ENCODE results near the gene HELZ2. TPM values are rescaled to one million over a fixed set of nuclear protein-coding genes. Genes with fewer than 3 reads are reported as not detected.

HELZ2 gene
- total RNA-seq, 1 donor from 2014 or later, result 12.5 TPM

DNA sequence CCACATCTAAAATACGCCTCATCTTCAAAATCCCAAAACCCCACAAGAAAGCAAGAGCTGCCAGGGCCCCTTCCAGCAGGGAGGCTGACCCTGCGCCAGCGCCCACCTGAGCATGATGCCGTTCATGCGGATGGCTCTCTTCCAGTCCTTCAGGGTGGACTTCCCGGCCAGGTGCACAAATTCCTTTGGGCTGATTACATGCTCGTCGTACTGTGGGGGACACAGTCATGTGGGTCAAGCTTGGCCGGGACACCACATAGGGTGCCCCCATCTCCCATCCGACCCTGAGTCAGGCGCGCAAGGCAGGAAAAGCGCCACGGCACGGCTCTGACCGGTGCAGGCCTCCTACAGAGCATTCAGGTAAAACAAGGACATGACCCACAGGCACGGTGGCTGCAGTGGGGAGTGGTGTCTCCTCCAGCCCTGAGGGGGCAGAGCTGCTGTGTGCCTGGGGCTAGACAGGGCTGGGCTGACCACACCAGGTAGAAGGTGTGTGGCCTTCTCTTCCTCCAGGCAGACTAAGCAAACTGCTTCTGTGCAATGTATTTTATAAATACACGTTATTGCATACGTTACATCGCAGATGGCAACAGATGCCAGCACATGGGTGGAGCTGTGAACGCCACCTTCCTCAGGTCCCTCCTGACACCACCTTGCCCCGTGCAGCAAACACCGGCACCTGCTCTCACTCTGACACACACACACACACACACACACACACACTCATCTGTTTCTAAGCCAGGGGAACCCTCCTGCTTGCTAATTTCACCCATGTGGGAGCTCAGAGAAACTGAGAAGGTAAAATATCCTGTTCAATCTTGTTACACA is 23.8 kb upstream of the HELZ2 start:
- H3K9me3 ChIP-seq (ENCODE audit: control insufficient read depth in 3 of 3, low read length in 3 of 3), result no peaks in the 10 kb centered on the region
- H3K27me3 ChIP-seq (ENCODE audit: control insufficient read depth in 3 of 3, insufficient read depth in 3 of 3, low read length in 3 of 3), result no peaks in the 10 kb centered on the region
- peaks cover 37 to 56% (median 40%) of the 10 kb centered on the region in 3 donors for H3K36me3 ChIP-seq (ENCODE audit: control insufficient read depth in 3 of 3, insufficient read depth in 3 of 3, low read length in 3 of 3)
- H3K4me3 ChIP-seq (ENCODE audit: low read length in 3 of 3), result no peak overlapping the region
- H3K9ac ChIP-seq (ENCODE audit: low read depth in 1 of 3, low read length in 3 of 3), result no peak overlapping the region
- H3K27ac ChIP-seq (ENCODE audit: low read depth, low read length), result no peak overlapping the region
- H3K4me1 ChIP-seq (ENCODE audit: control insufficient read depth in 3 of 3, insufficient read depth in 3 of 3, low read length in 3 of 3), result peaks cover 0 to 2% (median 0%) of the 10 kb centered on the region in 3 donors

GRCh38 chr20:63596423-63596822 is 22.4 kb upstream of the HELZ2 start:
- Histone ChIP-seq H3K9me3 (ENCODE audit: control insufficient read depth in 3 of 3, low read length in 3 of 3) (no peaks in the 10 kb centered on the region), H3K27me3 (ENCODE audit: control insufficient read depth in 3 of 3, insufficient read depth in 3 of 3, low read length in 3 of 3) (no peaks in the 10 kb centered on the region), H3K9ac (ENCODE audit: low read depth in 1 of 3, low read length in 3 of 3) (no peak overlapping the region), H3K27ac (ENCODE audit: low read depth, low read length) (no peak overlapping the region), H3K4me1 (ENCODE audit: control insufficient read depth in 3 of 3, insufficient read depth in 3 of 3, low read length in 3 of 3) (peaks cover 0 to 2% (median 0%) of the 10 kb centered on the region in 3 donors), H3K36me3 (ENCODE audit: control insufficient read depth in 3 of 3, insufficient read depth in 3 of 3, low read length in 3 of 3) (peaks cover 42 to 60% (median 43%) of the 10 kb centered on the region in 3 donors), H3K4me3 (ENCODE audit: low read length in 3 of 3) (no peak overlapping the region)

DNA sequence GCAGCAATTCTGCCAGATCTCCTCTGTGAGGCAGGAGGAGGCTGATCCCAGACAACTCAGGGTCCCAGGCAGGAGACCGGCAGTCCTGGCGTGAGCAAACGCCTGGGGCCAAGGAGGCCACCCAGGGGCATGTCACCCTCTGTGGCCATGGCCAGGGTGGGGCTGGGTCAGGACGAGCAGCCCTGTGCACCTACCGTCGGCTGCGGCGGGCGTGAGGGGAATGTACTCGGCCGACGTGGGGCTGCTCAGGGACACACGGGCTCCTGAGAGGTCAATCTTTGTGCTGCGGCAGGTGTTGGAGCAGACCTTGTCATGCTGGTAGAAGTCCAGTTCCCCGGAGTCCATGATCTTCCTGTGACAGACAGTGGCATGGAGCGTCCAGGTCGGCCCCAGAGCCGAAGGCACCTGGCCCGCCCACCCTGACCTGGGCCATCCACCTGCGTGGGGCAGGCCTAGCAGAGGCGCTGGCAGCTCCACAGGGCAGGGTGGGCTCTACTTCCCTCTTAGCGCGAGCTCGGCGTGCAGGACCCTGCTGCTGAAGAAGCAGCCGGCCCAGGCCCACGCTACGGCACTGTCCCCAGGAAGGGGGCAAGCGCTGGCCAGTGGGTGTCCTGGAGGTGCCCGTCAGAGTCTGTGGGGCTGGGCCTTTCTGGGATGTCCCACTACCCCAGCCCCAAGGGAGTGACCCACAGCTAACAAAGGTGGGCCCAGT is 21.5 kb upstream of the HELZ2 start:
- H3K27me3 ChIP-seq (ENCODE audit: control insufficient read depth in 3 of 3, insufficient read depth in 3 of 3, low read length in 3 of 3), result no peaks in the 10 kb centered on the region
- H3K27ac ChIP-seq (ENCODE audit: low read depth, low read length), result no peak overlapping the region
- H3K9ac ChIP-seq (ENCODE audit: low read depth in 1 of 3, low read length in 3 of 3), result no peak overlapping the region
- H3K4me1 ChIP-seq (ENCODE audit: control insufficient read depth in 3 of 3, insufficient read depth in 3 of 3, low read length in 3 of 3), result peaks cover 0 to 2% (median 0%) of the 10 kb centered on the region in 3 donors
- H3K4me3 ChIP-seq (ENCODE audit: low read length in 3 of 3), result no peak overlapping the region
- no peaks in the 10 kb centered on the region for H3K9me3 ChIP-seq (ENCODE audit: control insufficient read depth in 3 of 3, low read length in 3 of 3)
- peaks cover 45 to 58% (median 47%) of the 10 kb centered on the region in 3 donors for H3K36me3 ChIP-seq (ENCODE audit: control insufficient read depth in 3 of 3, insufficient read depth in 3 of 3, low read length in 3 of 3)

- Histone ChIP-seq H3K4me1 (ENCODE audit: control insufficient read depth in 3 of 3, insufficient read depth in 3 of 3, low read length in 3 of 3) (peaks cover 0 to 2% (median 0%) of the 10 kb centered on the region in 3 donors), H3K9me3 (ENCODE audit: control insufficient read depth in 3 of 3, low read length in 3 of 3) (no peaks in the 10 kb centered on the region), H3K4me3 (ENCODE audit: low read length in 3 of 3) (no peak overlapping the region), H3K36me3 (ENCODE audit: control insufficient read depth in 3 of 3, insufficient read depth in 3 of 3, low read length in 3 of 3) (peaks cover 51 to 58% (median 56%) of the 10 kb centered on the region in 3 donors), H3K27me3 (ENCODE audit: control insufficient read depth in 3 of 3, insufficient read depth in 3 of 3, low read length in 3 of 3) (no peaks in the 10 kb centered on the region), H3K9ac (ENCODE audit: low read depth in 1 of 3, low read length in 3 of 3) (no peak overlapping the region), H3K27ac (ENCODE audit: low read depth, low read length) (no peak overlapping the region)
These were observed 20.1 kb upstream of the HELZ2 start for GRCh38 chr20:63594043-63594561.

- Histone ChIP-seq H3K27me3 (ENCODE audit: control insufficient read depth in 3 of 3, insufficient read depth in 3 of 3, low read length in 3 of 3) (no peaks in the 10 kb centered on the region), H3K4me1 (ENCODE audit: control insufficient read depth in 3 of 3, insufficient read depth in 3 of 3, low read length in 3 of 3) (peaks cover 0 to 6% (median 3%) of the 10 kb centered on the region in 3 donors), H3K9me3 (ENCODE audit: control insufficient read depth in 3 of 3, low read length in 3 of 3) (no peaks in the 10 kb centered on the region), H3K27ac (ENCODE audit: low read depth, low read length) (no peak overlapping the region), H3K4me3 (ENCODE audit: low read length in 3 of 3) (no peak overlapping the region), H3K36me3 (ENCODE audit: control insufficient read depth in 3 of 3, insufficient read depth in 3 of 3, low read length in 3 of 3) (peaks cover 39 to 58% (median 50%) of the 10 kb centered on the region in 3 donors), H3K9ac (ENCODE audit: low read depth in 1 of 3, low read length in 3 of 3) (no peak overlapping the region)
These were observed 18.6 kb upstream of the HELZ2 start for GRCh38 chr20:63592661-63593060.

DNA sequence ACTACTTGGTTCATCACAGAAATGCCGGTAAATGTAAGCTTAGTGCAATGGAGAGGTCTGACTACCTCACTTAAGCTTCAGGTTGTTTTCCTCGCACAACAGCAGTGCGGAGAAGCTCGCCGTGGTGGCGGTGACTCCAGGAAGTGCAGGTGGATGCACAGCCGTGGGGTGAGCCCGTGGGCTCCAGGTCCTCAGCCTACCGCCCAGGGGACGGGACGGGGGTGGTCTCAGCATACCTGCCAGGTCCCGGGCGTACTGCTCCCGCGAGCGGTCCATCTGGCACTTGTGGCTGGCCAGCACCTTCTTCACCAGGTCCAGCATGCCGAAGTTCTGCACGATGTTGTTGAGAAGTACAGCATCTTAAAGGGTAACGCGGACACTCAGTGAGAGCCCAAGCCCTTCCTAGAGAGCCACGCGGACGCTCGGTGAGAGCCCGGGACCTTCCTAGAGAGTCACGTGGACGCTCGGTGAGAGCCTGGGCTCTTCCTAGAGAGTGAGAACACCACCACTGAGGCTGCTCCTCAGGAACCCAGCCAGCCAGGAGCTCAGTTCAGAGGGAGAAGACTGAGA is 17.8 kb upstream of the HELZ2 start:
- Histone ChIP-seq H3K36me3 (ENCODE audit: control insufficient read depth in 3 of 3, insufficient read depth in 3 of 3, low read length in 3 of 3) (peaks cover 37 to 56% (median 52%) of the 10 kb centered on the region in 3 donors), H3K4me1 (ENCODE audit: control insufficient read depth in 3 of 3, insufficient read depth in 3 of 3, low read length in 3 of 3) (peaks cover 0 to 7% (median 3%) of the 10 kb centered on the region in 3 donors), H3K9ac (ENCODE audit: low read depth in 1 of 3, low read length in 3 of 3) (no peak overlapping the region), H3K27ac (ENCODE audit: low read depth, low read length) (no peak overlapping the region), H3K4me3 (ENCODE audit: low read length in 3 of 3) (no peak overlapping the region), H3K9me3 (ENCODE audit: control insufficient read depth in 3 of 3, low read length in 3 of 3) (no peaks in the 10 kb centered on the region), H3K27me3 (ENCODE audit: control insufficient read depth in 3 of 3, insufficient read depth in 3 of 3, low read length in 3 of 3) (no peaks in the 10 kb centered on the region)

DNA sequence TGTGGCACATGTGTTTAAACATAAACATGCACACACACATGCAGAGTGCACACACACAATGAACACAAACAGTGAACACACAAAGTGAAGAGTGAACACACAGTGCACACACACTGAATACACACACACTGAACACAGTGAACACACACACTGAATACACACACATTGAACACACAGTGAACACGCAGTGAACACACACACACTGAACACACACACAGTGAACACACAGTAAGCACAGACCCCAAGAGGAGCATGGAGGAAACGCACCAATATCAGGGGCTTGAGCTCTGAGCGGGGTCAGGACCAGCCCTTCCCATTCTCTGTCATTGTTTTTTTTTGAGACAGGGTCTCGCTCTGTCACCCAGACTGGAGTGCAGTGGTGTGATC is 17.1 kb upstream of the HELZ2 start:
- Histone ChIP-seq H3K27me3 (ENCODE audit: control insufficient read depth in 3 of 3, insufficient read depth in 3 of 3, low read length in 3 of 3) (no peaks in the 10 kb centered on the region), H3K4me3 (ENCODE audit: low read length in 3 of 3) (no peak overlapping the region), H3K4me1 (ENCODE audit: control insufficient read depth in 3 of 3, insufficient read depth in 3 of 3, low read length in 3 of 3) (peaks cover 2 to 10% (median 3%) of the 10 kb centered on the region in 3 donors), H3K27ac (ENCODE audit: low read depth, low read length) (no peak overlapping the region), H3K36me3 (ENCODE audit: control insufficient read depth in 3 of 3, insufficient read depth in 3 of 3, low read length in 3 of 3) (peaks cover 37 to 56% (median 49%) of the 10 kb centered on the region in 3 donors), H3K9me3 (ENCODE audit: control insufficient read depth in 3 of 3, low read length in 3 of 3) (no peaks in the 10 kb centered on the region), H3K9ac (ENCODE audit: low read depth in 1 of 3, low read length in 3 of 3) (no peak overlapping the region)

- H3K4me3 ChIP-seq (ENCODE audit: low read length in 3 of 3), result no peak overlapping the region
- no peak overlapping the region for H3K9ac ChIP-seq (ENCODE audit: low read depth in 1 of 3, low read length in 3 of 3)
- H3K27ac ChIP-seq (ENCODE audit: low read depth, low read length), result no peak overlapping the region
- no peaks in the 10 kb centered on the region for H3K9me3 ChIP-seq (ENCODE audit: control insufficient read depth in 3 of 3, low read length in 3 of 3)
- peaks cover 37 to 55% (median 46%) of the 10 kb centered on the region in 3 donors for H3K36me3 ChIP-seq (ENCODE audit: control insufficient read depth in 3 of 3, insufficient read depth in 3 of 3, low read length in 3 of 3)
- H3K4me1 ChIP-seq (ENCODE audit: control insufficient read depth in 3 of 3, insufficient read depth in 3 of 3, low read length in 3 of 3), result peaks cover 3 to 13% (median 8%) of the 10 kb centered on the region in 3 donors
- H3K27me3 ChIP-seq (ENCODE audit: control insufficient read depth in 3 of 3, insufficient read depth in 3 of 3, low read length in 3 of 3), result no peaks in the 10 kb centered on the region
These were observed 16.4 kb upstream of the HELZ2 start for GRCh38 chr20:63590218-63591146.

Data from skeletal muscle tissue (tissue), 4 donors.